Measurements from ENCODE around the gene C3orf33. TPM values are rescaled to one million over a fixed set of nuclear protein-coding genes. Genes with fewer than 3 reads are reported as not detected.
"Not testable (repeated sequence)": the region's sequence is repeated elsewhere in the genome, so short reads cannot be mapped to it uniquely, and the experiment has no call there.

Gene C3orf33, protein sequence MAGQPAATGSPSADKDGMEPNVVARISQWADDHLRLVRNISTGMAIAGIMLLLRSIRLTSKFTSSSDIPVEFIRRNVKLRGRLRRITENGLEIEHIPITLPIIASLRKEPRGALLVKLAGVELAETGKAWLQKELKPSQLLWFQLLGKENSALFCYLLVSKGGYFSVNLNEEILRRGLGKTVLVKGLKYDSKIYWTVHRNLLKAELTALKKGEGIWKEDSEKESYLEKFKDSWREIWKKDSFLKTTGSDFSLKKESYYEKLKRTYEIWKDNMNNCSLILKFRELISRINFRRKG
- total RNA-seq (2014; rRNA removed; shearing (Covaris generic); ENCODE audit: low replicate concordance): 4.0 and 5.1 TPM in 2 replicates

DNA sequence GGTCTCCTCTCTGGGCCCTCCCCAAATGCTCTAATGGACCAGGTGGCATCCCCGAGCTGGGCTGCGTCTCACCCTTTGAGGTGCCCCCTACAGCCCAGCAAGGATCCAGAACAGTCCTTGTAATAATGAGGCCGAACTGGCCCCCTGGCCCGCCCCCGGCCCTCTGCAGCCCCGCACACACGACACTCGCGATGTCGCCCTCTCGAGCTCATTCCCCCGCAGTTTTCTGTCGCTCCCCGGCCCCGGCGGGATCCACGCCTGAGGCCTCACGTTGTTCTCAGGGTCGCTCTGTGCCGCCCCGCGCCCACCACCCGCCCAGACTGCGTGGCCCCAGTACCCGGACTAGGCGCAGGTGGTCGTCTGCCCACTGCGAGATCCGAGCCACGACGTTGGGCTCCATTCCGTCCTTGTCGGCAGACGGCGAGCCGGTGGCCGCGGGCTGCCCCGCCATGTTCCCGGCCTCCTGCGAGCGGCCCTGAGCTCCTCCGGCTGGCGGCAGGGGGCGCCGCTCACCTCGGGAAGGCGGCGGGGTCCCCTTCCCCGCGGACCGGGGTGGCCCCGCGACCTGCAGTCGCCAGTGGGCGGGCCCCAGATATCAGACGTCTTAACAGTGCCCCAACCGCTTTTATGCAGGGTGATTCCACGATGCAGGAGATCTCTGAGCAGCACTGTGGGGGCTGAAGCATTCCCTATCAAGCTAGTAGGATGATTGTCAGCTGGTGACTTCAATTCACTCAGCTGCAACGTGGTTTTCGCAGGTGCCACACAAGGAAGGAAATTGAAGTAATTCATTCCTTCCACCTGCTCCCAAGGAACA is at the start of gene C3orf33:
Gene C3orf33 (minus strand): TSS at position 477 of the 817 bp plus-strand sequence. CDS start 26 bp downstream, at position 451.
- Histone ChIP-seq H3K27me3 (ENCODE audit: low read length) (no peaks in the 10 kb centered on the region), H3K9ac (ENCODE audit: low read length) (peak within 1 kb of the TSS; percentile 99)
- DNase-seq: peak; percentile 90

DNA sequence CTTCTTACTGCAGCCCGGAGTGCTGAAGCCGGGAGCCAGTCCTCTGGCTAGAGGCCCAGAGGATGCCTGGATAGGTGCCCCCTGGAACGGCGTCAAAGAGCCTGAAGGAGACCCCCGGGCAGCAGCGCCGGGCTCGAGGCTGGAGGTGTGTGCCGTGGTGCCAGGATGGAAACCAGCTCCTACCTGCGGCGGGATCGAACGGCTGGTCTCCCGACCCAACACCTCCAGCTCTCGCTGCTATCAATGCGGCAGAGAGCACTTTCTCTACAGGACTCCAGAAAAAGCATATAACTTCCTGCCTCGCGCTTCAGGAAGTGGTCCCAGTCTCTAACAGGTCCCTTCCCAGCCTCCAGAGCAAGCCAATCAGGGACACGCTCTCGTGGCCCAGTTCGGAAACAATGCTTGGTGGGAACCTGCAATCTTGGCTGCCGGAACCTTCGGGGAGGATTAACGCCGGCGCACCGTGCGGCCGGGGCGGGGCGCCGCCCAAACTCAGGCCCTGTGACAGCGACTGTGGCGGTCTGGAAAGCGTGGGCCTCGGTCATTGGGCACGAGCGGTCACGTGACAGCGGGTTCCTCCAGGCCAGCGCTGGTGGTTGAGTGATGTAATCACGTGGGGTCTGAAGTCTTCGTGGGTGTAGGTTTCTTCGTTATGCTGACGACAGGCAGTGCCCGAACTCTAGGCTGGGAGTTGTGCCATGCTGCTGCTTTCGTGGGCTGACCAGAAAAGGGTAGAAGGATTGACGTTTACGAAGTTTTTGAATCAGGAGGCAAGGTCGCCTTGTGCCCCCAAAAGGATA is 48.3 kb upstream of the C3orf33 start, which contains the start of gene SLC33A1:
Gene SLC33A1 (minus strand): TSS at position 287 of the 800 bp plus-strand sequence. CDS start 430 bp downstream, outside the sequence.
- Histone ChIP-seq H3K9me2 (replicated peaks; ENCODE audit: insufficient read depth, low read length) (no peaks in the 10 kb centered on the region), H3K79me2 (ENCODE audit: low read length) (peaks cover 44% of the 10 kb centered on the region), H3K9me3 (ENCODE audit: low read length) (no peaks in the 10 kb centered on the region), H4K20me1 (ENCODE audit: insufficient read depth, low read depth, low read length) (peaks cover 8% of the 10 kb centered on the region; the same call in 1 of the 2 replicates), H3K9ac (ENCODE audit: low read length) (peak within 1 kb of the TSS; percentile 94), H3K4me1 (ENCODE audit: low read length) (peaks cover 29% of the 10 kb centered on the region), H3K4me3 (ENCODE audit: low read length) (peak within 1 kb of the TSS; percentile 92), H3K4me2 (ENCODE audit: low read depth, low read length, poor library complexity, severe bottlenecking) (peak within 1 kb of the TSS; percentile 89), H3K27ac (ENCODE audit: low read length) (peak within 1 kb of the TSS; percentile 82), H3K36me3 (ENCODE audit: insufficient read depth, low read length) (peaks cover 4% of the 10 kb centered on the region; the same call in 1 of the 2 replicates), H3K27me3 (ENCODE audit: low read length) (no peaks in the 10 kb centered on the region), H2AFZ (ENCODE audit: low read length) (peak within 1 kb of the TSS; percentile 77)
- peak; percentile 99 for DNase-seq

More for the DNA sequence above, at the start of gene C3orf33:
- Histone ChIP-seq H3K4me1 (ENCODE audit: low read length) (peaks cover 15% of the 10 kb centered on the region), H3K4me2 (ENCODE audit: low read depth, low read length, poor library complexity, severe bottlenecking) (peak within 1 kb of the TSS; percentile 99), H3K9me3 (ENCODE audit: low read length) (no peaks in the 10 kb centered on the region), H3K36me3 (ENCODE audit: insufficient read depth, low read length) (peaks cover 4% of the 10 kb centered on the region; the same call in 1 of the 2 replicates), H3K79me2 (ENCODE audit: low read length) (peaks cover 4% of the 10 kb centered on the region; the same call in 1 of the 2 replicates), H3K27ac (ENCODE audit: low read length) (peak within 1 kb of the TSS; percentile 56; the same call in 1 of the 2 replicates), H4K20me1 (ENCODE audit: insufficient read depth, low read depth, low read length) (no peaks in the 10 kb centered on the region), H3K9me2 (replicated peaks; ENCODE audit: insufficient read depth, low read length) (no peaks in the 10 kb centered on the region), H3K4me3 (ENCODE audit: low read length) (peak within 1 kb of the TSS; percentile 100), H2AFZ (ENCODE audit: low read length) (peak within 1 kb of the TSS; percentile 100)

DNA sequence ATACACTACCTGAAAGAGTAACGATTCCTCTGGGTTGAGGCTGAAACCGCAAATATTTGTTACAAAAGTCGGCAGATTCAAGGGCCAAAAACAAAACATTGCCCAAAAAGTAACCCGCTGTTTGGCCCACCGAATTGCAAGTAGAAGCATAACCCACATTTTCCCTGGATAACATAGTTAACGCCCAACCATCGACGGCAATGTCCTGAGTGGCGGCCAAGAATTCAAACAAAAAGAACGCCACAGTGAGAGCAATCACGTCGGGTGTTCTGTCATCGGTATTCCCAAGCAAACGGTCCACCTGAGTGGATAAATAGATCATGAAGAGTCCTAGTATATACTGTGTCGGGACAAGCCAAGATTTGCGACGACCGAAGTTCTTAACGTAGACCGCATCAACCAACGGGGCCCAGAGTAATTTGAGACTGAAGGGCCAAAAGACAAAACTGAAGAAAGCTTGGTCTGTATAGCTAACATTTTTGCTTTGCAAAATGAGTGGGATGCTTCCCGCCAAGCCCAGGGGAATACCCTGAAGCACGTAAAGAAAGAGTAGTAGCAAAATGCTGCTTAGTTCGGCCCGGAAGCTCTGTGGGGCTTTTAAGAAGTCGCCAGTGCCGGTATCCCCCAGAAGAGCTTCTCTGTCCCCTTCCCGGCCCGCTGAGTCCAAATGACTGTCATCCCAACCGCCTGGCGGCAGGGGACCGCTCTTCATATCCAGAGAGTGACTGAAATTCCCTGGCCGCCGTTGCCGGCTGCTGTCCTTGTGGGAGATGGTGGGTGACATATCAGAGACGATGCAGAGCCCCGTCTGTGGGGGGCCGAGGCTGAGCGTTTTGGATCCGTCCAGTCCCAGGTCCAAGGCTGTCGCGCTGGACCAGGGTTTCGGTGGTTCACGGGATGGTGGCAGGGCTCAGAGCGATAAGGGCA is 47.4 kb upstream of the C3orf33 start:
- DNase-seq: peak; percentile 84
- H3K27me3 ChIP-seq (ENCODE audit: low read length): no peaks in the 10 kb centered on the region
- peak overlapping the region; percentile 94 for H3K9ac ChIP-seq (ENCODE audit: low read length)
- no peak overlapping the region for H2AFZ ChIP-seq (ENCODE audit: low read length)
- peak overlapping the region; percentile 82 for H3K27ac ChIP-seq (ENCODE audit: low read length)
- peak overlapping the region; percentile 89 for H3K4me2 ChIP-seq (ENCODE audit: low read depth, low read length, poor library complexity, severe bottlenecking)
- no peaks in the 10 kb centered on the region for H3K9me3 ChIP-seq (ENCODE audit: low read length)
- peak overlapping the region; percentile 92 for H3K4me3 ChIP-seq (ENCODE audit: low read length)
- peaks cover 8% of the 10 kb centered on the region; the same call in 1 of the 2 replicates for H4K20me1 ChIP-seq (ENCODE audit: insufficient read depth, low read depth, low read length)
- peaks cover 4% of the 10 kb centered on the region; the same call in 1 of the 2 replicates for H3K36me3 ChIP-seq (ENCODE audit: insufficient read depth, low read length)
- H3K79me2 ChIP-seq (ENCODE audit: low read length): peaks cover 53% of the 10 kb centered on the region
- H3K4me1 ChIP-seq (ENCODE audit: low read length): peaks cover 29% of the 10 kb centered on the region
- no peaks in the 10 kb centered on the region for H3K9me2 ChIP-seq (replicated peaks; ENCODE audit: insufficient read depth, low read length)

DNA sequence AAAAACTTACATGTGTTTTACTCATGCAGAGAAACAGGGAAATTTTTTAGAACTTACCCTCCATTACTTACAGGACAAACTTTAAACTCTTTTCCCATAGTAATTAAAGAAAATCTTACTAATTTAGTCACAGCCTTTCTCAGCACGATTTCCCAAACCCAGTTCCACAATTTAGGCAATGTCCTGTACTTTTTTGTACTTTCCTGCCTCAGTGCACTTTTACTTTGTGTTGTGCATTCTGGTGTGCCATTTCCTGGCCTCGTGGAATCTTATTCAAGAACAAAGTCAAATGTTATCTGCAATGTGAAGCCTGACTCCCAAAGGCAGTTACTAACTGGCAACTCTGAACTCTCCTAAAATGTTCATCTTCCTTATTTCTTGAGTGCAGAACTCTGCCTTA is 46.3 kb upstream of the C3orf33 start:
- H3K9me3 ChIP-seq (ENCODE audit: low read length): no peaks in the 10 kb centered on the region
- peaks cover 8% of the 10 kb centered on the region; the same call in 1 of the 2 replicates for H4K20me1 ChIP-seq (ENCODE audit: insufficient read depth, low read depth, low read length)
- H3K9ac ChIP-seq (ENCODE audit: low read length): peak overlapping the region; percentile 94
- H3K27ac ChIP-seq (ENCODE audit: low read length): peak overlapping the region; percentile 82; the same call in 1 of the 2 replicates
- H3K4me2 ChIP-seq (ENCODE audit: low read depth, low read length, poor library complexity, severe bottlenecking): peak overlapping the region; percentile 89
- H3K27me3 ChIP-seq (ENCODE audit: low read length): no peaks in the 10 kb centered on the region
- DNase-seq: no peak
- peaks cover 9% of the 10 kb centered on the region; the same call in 1 of the 2 replicates for H3K36me3 ChIP-seq (ENCODE audit: insufficient read depth, low read length)
- H2AFZ ChIP-seq (ENCODE audit: low read length): no peak overlapping the region
- peak overlapping the region; percentile 92 for H3K4me3 ChIP-seq (ENCODE audit: low read length)
- H3K79me2 ChIP-seq (ENCODE audit: low read length): peaks cover 61% of the 10 kb centered on the region
- peaks cover 29% of the 10 kb centered on the region for H3K4me1 ChIP-seq (ENCODE audit: low read length)
- H3K9me2 ChIP-seq (replicated peaks; ENCODE audit: insufficient read depth, low read length): no peaks in the 10 kb centered on the region

DNA sequence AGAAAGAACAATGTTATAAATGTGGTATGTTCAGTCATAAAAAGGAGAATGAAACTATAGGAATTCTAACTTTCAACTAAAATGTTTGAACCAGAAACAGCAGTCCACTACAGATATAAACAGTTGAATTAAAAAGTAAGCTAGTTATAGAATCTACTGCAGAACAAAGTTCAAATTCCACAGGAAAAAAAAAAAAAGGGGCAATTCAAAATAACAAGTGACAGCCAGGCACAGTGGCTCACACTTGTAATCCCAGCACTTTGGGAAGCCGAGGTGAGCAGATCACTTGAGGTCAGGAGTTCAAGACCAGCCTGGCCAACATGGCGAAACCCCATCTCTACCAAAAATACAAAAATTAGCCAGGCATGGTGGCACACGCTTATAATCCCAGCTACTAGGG is 43.3 kb upstream of the C3orf33 start:
- not testable (repeated sequence) for H2AFZ ChIP-seq (ENCODE audit: low read length); H3K9me3 ChIP-seq (ENCODE audit: low read length); H4K20me1 ChIP-seq (ENCODE audit: insufficient read depth, low read depth, low read length); H3K27ac ChIP-seq (ENCODE audit: low read length); H3K27me3 ChIP-seq (ENCODE audit: low read length); DNase-seq; H3K9ac ChIP-seq (ENCODE audit: low read length); H3K4me3 ChIP-seq (ENCODE audit: low read length); H3K9me2 ChIP-seq (replicated peaks; ENCODE audit: insufficient read depth, low read length)
- H3K79me2 ChIP-seq (ENCODE audit: low read length): peaks cover 90% of the 10 kb centered on the region
- peak overlapping the region; percentile 1 for H3K4me2 ChIP-seq (ENCODE audit: low read depth, low read length, poor library complexity, severe bottlenecking)
- peaks cover 12% of the 10 kb centered on the region; the same call in 1 of the 2 replicates for H3K36me3 ChIP-seq (ENCODE audit: insufficient read depth, low read length)
- peaks cover 30% of the 10 kb centered on the region for H3K4me1 ChIP-seq (ENCODE audit: low read length)

DNA sequence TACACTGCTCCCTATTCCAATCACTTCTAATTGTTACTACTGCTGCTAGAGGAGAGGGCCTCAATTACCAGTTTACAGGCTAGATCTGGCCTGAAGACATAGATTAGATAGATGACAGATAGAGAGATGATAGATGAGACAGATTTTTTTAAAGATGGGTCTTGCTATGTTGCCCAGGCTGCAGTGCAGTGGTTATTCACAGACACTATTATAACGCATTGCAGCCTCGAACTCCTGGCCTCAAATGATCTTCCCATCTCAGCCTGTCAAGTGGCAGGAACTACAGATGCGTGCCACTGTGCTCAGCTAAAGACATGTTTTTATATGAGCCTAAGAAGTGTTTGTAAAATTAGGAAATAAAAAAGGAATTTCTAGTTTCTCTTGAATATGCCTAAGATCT is 41.9 kb upstream of the C3orf33 start:
- H3K4me2 ChIP-seq (ENCODE audit: low read depth, low read length, poor library complexity, severe bottlenecking): no peak overlapping the region
- peaks cover 35% of the 10 kb centered on the region for H3K4me1 ChIP-seq (ENCODE audit: low read length)
- no peaks in the 10 kb centered on the region for H3K9me2 ChIP-seq (replicated peaks; ENCODE audit: insufficient read depth, low read length)
- H3K27me3 ChIP-seq (ENCODE audit: low read length): no peaks in the 10 kb centered on the region
- no peak overlapping the region for H2AFZ ChIP-seq (ENCODE audit: low read length)
- H4K20me1 ChIP-seq (ENCODE audit: insufficient read depth, low read depth, low read length): peaks cover 5% of the 10 kb centered on the region; the same call in 1 of the 2 replicates
- peaks cover 12% of the 10 kb centered on the region; the same call in 1 of the 2 replicates for H3K36me3 ChIP-seq (ENCODE audit: insufficient read depth, low read length)
- DNase-seq: no peak
- no peak overlapping the region for H3K27ac ChIP-seq (ENCODE audit: low read length)
- H3K9me3 ChIP-seq (ENCODE audit: low read length): no peaks in the 10 kb centered on the region
- no peak overlapping the region for H3K9ac ChIP-seq (ENCODE audit: low read length)
- H3K79me2 ChIP-seq (ENCODE audit: low read length): peaks cover 91% of the 10 kb centered on the region
- no peak overlapping the region for H3K4me3 ChIP-seq (ENCODE audit: low read length)

DNA sequence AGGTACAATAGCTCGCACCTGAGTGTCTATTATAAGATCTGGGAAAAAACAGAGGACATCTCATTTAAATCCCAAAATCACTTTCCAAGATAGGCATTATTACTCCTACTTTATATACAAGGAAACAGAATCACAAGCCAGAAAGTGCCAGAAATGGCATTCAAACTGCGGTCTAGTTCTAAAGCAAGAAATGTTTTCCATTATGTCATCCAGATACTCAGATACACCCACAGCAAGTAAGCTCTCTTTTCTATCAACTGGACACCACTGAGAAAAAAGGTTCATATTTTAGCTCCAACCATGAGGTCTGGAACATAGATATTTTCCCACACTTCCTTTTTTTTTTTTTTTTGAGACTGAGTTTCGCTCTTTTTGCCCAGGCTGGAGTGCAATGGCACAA is 40.0 kb upstream of the C3orf33 start:
- H3K4me1 ChIP-seq (ENCODE audit: low read length): peaks cover 19% of the 10 kb centered on the region; the same call in 1 of the 2 replicates
- no peaks in the 10 kb centered on the region for H3K27me3 ChIP-seq (ENCODE audit: low read length)
- H3K4me3 ChIP-seq (ENCODE audit: low read length): no peak overlapping the region
- no peak for DNase-seq
- no peak overlapping the region for H3K9ac ChIP-seq (ENCODE audit: low read length)
- no peak overlapping the region for H3K27ac ChIP-seq (ENCODE audit: low read length)
- no peaks in the 10 kb centered on the region for H4K20me1 ChIP-seq (ENCODE audit: insufficient read depth, low read depth, low read length)
- no peak overlapping the region for H2AFZ ChIP-seq (ENCODE audit: low read length)
- H3K36me3 ChIP-seq (ENCODE audit: insufficient read depth, low read length): peaks cover 12% of the 10 kb centered on the region; the same call in 1 of the 2 replicates
- peaks cover 82% of the 10 kb centered on the region for H3K79me2 ChIP-seq (ENCODE audit: low read length)
- H3K4me2 ChIP-seq (ENCODE audit: low read depth, low read length, poor library complexity, severe bottlenecking): no peak overlapping the region
- no peaks in the 10 kb centered on the region for H3K9me3 ChIP-seq (ENCODE audit: low read length)
- no peaks in the 10 kb centered on the region for H3K9me2 ChIP-seq (replicated peaks; ENCODE audit: insufficient read depth, low read length)

Measured in Karpas-422 (cell line).